MM.1S (cell line): ENCODE data around the gene DCLRE1B.

ENCODE experiments used
- DNase-seq: peaks from one replicate; pipeline ENCODE4 v3.0.0-alpha.2; 2015
- H2AFZ ChIP-seq: fragments of 300-600 bp; sonication (generic); 2 replicates; pipeline ENCODE4 v1.6.0; 2016; ENCODE audit warnings: antibody characterized with exemption, low read length
- H3F3A ChIP-seq: fragments of 300-600 bp; sonication (generic); 2 replicates; pipeline ENCODE4 v1.6.1; 2016; ENCODE audit warnings: mild to moderate bottlenecking, antibody characterized with exemption, low read length, moderate library complexity, mixed read lengths; ENCODE audit not compliant: insufficient read depth
- H3K27ac ChIP-seq: fragments of 300-600 bp; sonication (generic); 2 replicates; pipeline ENCODE4 v1.5.1; 2016; ENCODE audit warnings: mild to moderate bottlenecking, low read length
- H3K27me3 ChIP-seq: fragments of 300-600 bp; sonication (generic); replicated peaks from 2 replicates; pipeline ENCODE4 v1.6.0; 2016; ENCODE audit warnings: low read length; ENCODE audit not compliant: insufficient read depth
- H3K36me3 ChIP-seq: fragments of 300-600 bp; sonication (generic); replicated peaks from 2 replicates; pipeline ENCODE4 v1.6.1; 2016; ENCODE audit warnings: mild to moderate bottlenecking, low read length, mixed read lengths; ENCODE audit not compliant: insufficient read depth
- H3K4me1 ChIP-seq: fragments of 300-600 bp; sonication (generic); 2 replicates; pipeline ENCODE4 v1.6.1; 2016; ENCODE audit warnings: low read length, mixed read lengths
- H3K4me2 ChIP-seq: fragments of 300-600 bp; sonication (generic); 2 replicates; pipeline ENCODE4 v1.6.0; 2016; ENCODE audit warnings: low read depth, low read length
- H3K4me3 ChIP-seq: fragments of 300-600 bp; sonication (generic); 2 replicates; pipeline ENCODE4 v1.5.1; 2016; ENCODE audit warnings: low read length, mixed read lengths
- H3K79me2 ChIP-seq: fragments of 300-600 bp; sonication (generic); 2 replicates; pipeline ENCODE4 v1.6.1; 2016; ENCODE audit warnings: mixed run types, low read length, mixed read lengths
- H3K9ac ChIP-seq: fragments of 300-600 bp; sonication (generic); 2 replicates; pipeline ENCODE4 v1.6.1; 2016; ENCODE audit warnings: low read length, mixed read lengths
- H3K9me2 ChIP-seq: fragments of 300-600 bp; sonication (generic); replicated peaks from 2 replicates; pipeline ENCODE4 v1.6.1; 2016; ENCODE audit warnings: mild to moderate bottlenecking, low read length, mixed read lengths; ENCODE audit not compliant: insufficient read depth
- H3K9me3 ChIP-seq: fragments of 300-600 bp; sonication (generic); replicated peaks from 2 replicates; pipeline ENCODE4 v1.6.1; 2016; ENCODE audit warnings: mild to moderate bottlenecking, low read length, mixed read lengths; ENCODE audit not compliant: insufficient read depth
- H4K20me1 ChIP-seq: fragments of 300-600 bp; sonication (generic); 2 replicates; pipeline ENCODE4 v1.6.1; 2016; ENCODE audit warnings: mild to moderate bottlenecking, low read length, moderate library complexity, mixed read lengths; ENCODE audit not compliant: insufficient read depth
- EZH2 ChIP-seq: fragments of 300-600 bp; sonication (generic); optimal IDR thresholded peaks from 2 replicates; pipeline ENCODE3; 2017; ENCODE audit warnings: low read depth, mild to moderate bottlenecking, antibody characterized with exemption, low read length, mixed read lengths
- EZH2phosphoT487 ChIP-seq: fragments of 300-600 bp; sonication (generic); IDR thresholded peaks from 2 replicates; pipeline ENCODE4 v1.6.1; 2018; ENCODE audit warnings: antibody characterized with exemption, low read length
- TF ChIP-seq, protein P1 (sequence below): fragments of 300-600 bp; sonication (generic); IDR thresholded peaks from 2 replicates; pipeline ENCODE4 v1.5.1; 2016; ENCODE audit warnings: antibody characterized with exemption, low read length, mixed read lengths

DCLRE1B gene

DNA sequence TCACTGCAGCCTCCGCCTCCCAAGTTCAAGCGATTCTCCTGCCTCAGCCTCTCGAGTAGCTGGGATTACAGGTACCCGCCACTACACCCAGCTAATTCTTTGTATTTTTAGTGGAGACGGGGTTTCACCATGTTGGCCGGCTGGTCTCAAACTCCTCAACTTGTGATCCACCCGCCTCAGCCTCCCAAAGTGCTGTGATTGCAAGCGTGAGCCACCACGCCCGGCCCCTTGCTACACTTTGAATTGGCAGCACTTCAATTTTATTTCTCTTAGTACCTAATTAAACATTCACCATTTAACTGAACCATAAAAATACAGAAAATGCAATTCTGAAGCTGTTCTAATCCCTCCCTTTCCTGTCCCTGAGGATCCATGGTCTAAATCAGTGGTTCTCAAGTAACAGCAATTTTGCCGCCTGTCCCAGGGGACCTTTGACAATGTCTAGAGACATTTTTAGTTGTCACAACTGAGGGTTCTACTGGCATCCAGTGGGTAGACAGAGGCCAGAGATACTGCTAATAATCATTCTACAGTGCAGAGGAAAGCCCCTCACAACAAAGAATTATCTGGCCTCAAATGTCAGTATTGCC, 13.4 kb upstream of the DCLRE1B start:
- Histone ChIP-seq H3K4me3 (no peak overlapping the region), H4K20me1 (no peaks in the 10 kb centered on the region), H3F3A (no peaks in the 10 kb centered on the region), H3K4me1 (no peaks in the 10 kb centered on the region), H2AFZ (no peak overlapping the region), H3K27me3 (no peaks in the 10 kb centered on the region), H3K4me2 (no peak overlapping the region), H3K9me2 (no peaks in the 10 kb centered on the region), H3K27ac (no peak overlapping the region), H3K9me3 (no peaks in the 10 kb centered on the region), H3K36me3 (no peaks in the 10 kb centered on the region), H3K9ac (no peak overlapping the region), H3K79me2 (no peaks in the 10 kb centered on the region)
- TF ChIP-seq EZH2phosphoT487 = no peak
- TF ChIP-seq, protein P1, sequence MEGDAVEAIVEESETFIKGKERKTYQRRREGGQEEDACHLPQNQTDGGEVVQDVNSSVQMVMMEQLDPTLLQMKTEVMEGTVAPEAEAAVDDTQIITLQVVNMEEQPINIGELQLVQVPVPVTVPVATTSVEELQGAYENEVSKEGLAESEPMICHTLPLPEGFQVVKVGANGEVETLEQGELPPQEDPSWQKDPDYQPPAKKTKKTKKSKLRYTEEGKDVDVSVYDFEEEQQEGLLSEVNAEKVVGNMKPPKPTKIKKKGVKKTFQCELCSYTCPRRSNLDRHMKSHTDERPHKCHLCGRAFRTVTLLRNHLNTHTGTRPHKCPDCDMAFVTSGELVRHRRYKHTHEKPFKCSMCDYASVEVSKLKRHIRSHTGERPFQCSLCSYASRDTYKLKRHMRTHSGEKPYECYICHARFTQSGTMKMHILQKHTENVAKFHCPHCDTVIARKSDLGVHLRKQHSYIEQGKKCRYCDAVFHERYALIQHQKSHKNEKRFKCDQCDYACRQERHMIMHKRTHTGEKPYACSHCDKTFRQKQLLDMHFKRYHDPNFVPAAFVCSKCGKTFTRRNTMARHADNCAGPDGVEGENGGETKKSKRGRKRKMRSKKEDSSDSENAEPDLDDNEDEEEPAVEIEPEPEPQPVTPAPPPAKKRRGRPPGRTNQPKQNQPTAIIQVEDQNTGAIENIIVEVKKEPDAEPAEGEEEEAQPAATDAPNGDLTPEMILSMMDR = no peak
- no peak for TF ChIP-seq EZH2
- no peak for DNase-seq

DNA sequence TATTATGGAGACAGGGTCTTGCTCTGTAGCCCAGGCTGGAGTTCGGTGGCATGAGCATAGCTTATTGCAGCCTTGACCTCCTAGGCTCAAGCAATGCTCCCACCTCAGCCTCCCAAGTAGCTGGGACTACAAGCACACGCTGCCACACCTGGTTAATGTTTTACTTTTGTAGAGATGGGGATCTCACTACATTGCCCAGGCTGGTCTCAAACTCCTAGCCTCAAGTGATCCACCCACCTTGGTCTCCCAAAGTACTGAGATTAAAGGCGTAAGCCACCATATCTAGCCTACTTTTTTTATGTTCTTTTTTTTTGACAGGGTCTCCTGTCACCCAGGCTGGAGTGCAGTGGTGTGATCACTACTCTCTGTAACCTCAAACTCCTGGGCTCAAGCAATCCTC, 11.9 kb upstream of the DCLRE1B start:
- TF ChIP-seq EZH2 (no peak), EZH2phosphoT487 (no peak)
- TF ChIP-seq, protein P1 = no peak
- Histone ChIP-seq H3F3A (no peaks in the 10 kb centered on the region), H3K36me3 (no peaks in the 10 kb centered on the region)

DNA sequence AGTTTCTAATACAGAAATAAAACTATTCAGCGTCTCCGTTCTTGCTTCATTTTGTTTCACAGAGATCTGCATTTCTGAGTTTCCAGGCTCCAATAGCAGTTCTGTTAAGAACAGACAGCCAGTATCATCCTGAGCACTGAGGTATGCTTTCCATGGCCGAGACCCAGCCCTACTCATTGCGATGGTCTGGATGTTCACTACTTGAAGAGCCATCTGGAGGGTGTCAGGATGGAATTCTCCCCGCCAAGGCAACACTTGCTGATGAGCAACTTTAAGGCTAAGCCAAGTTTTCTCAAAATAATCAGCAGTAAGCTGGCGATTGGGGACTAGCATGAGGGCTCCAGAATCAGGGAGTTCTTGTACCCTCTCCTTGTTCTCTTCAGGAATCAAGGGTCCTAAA, 10.0 kb upstream of the DCLRE1B start:
- Histone ChIP-seq H3K9ac (no peak overlapping the region), H3K27ac (no peak overlapping the region), H3K4me3 (no peak overlapping the region), H3K27me3 (no peaks in the 10 kb centered on the region), H3K4me1 (no peaks in the 10 kb centered on the region), H3F3A (no peaks in the 10 kb centered on the region), H3K36me3 (no peaks in the 10 kb centered on the region), H3K4me2 (no peak overlapping the region), H3K9me3 (no peaks in the 10 kb centered on the region), H3K79me2 (no peaks in the 10 kb centered on the region), H3K9me2 (no peaks in the 10 kb centered on the region), H4K20me1 (no peaks in the 10 kb centered on the region), H2AFZ (no peak overlapping the region)
- DNase-seq = no peak
- TF ChIP-seq EZH2phosphoT487 (no peak), EZH2 (no peak)
- TF ChIP-seq, protein P1 = no peak

More for the DNA sequence above, 11.9 kb upstream of the DCLRE1B start:
- Histone ChIP-seq H3K4me2 (no peak overlapping the region), H2AFZ (no peak overlapping the region), H3K79me2 (no peaks in the 10 kb centered on the region), H3K9ac (no peak overlapping the region), H3K9me3 (no peaks in the 10 kb centered on the region), H3K27me3 (no peaks in the 10 kb centered on the region), H3K27ac (no peak overlapping the region), H3K4me1 (no peaks in the 10 kb centered on the region), H3K4me3 (no peak overlapping the region), H3K9me2 (no peaks in the 10 kb centered on the region), H4K20me1 (no peaks in the 10 kb centered on the region)
- no peak for DNase-seq
